Right hindlimb (tissue), 1 donor: Measurements from ENCODE around the gene CHD2.

Source experiments
- DNase-seq: peaks from one replicate; pipeline ENCODE4 v3.0.0-alpha.2; 2018

CHD2 gene

DNA sequence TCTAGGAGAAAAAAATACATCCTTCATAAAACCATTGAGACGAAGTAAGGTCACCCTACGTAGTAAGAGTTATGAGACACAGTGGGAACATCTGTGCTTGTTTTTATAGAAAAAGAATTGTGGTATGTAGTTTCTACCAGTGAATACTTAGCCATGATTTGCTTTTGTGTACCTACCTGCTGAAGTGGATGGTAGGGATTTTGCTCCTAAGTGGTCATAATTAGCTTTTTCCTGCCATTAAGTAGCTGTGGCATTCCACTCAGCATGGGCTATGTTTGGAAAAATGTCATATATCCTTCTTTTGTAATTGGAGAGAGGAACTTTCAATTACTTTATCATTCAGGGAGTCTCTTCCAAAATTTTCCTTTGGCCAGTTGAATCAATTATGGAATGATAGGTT is 63.7 kb downstream of the CHD2 start:
- DNase-seq: no peak

GRCh38 chr15:92968926-92969651 is 69.0 kb downstream of the CHD2 start:
- DNase-seq: no peak

- DNase-seq: no peak
Observed at GRCh38 chr15:92970656-92971055, 70.5 kb downstream of the CHD2 start.

GRCh38 chr15:92971081-92971480 is 71.0 kb downstream of the CHD2 start:
- no peak for DNase-seq

GRCh38 chr15:92971713-92972112 is 71.6 kb downstream of the CHD2 start:
- DNase-seq: no peak

DNA sequence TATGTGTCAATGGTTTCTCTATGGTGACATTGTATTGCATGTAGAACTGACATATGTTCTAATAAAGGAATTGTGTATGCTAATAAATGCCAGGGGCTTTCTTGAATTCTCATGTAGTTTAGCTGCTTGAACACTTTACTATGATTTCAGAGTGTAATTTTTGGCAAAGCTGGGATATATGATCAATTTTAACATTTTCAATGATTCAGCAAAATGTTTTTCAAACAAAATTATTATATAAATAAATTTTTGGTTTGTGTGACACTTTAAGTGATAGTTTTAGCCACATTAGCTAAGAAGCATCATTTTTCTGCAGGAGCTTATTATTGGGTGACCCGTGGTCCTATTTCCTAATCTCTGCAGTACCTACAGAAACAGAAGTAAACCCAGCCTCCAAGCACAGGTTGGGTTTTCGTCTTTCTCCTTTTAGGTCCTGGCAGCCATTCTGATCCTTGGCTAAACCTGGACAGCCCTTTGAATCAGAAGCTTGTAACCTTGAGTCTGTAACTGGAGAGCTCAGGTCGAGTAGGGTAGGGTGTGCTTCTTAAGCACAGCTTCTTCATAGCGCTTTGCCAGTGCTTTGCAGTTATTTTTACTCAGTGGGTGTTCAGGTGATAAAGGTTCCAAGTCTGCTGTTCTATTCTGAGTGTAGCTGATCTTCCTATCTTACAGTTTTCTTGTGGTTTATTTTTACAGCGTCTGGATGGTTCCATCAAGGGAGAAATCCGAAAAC is 74.2 kb downstream of the CHD2 start:
- DNase-seq: no peak

GRCh38 chr15:92979011-92979701 is 79.0 kb downstream of the CHD2 start:
- DNase-seq: no peak

DNA sequence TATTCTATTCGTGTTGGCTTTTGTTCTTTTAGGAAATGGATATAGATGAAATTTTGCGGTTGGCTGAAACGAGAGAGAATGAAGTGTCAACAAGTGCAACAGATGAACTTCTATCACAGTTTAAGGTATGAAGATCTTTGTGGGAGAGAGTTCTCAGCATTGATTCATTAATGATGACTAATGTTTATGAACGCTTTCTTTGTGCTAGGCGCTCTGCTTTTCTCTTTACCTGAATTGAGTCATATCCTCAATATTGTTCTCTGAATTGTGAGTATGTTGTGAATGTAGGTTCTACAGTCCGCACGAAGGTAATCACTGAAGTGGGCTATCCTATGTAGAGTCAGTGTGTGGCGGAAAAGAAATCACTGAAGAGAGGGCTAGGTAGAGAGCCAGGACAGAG is 81.2 kb downstream of the CHD2 start:
- no peak for DNase-seq

DNA sequence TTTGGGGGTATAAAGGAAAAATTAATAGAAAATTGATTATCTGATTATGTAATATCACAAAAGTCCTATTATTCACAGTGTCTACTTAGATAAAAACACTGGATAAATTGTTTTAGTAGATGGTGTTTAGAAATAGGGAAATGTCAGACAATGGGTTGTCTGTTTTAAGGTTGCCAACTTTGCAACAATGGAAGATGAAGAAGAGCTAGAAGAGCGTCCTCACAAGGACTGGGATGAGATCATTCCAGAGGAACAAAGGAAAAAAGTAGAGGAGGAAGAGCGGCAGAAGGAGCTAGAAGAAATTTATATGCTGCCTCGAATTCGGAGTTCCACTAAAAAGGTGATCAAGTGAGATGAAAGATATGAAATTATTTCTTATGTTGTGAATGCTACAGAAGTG is 84.0 kb downstream of the CHD2 start:
- no peak for DNase-seq

DNA sequence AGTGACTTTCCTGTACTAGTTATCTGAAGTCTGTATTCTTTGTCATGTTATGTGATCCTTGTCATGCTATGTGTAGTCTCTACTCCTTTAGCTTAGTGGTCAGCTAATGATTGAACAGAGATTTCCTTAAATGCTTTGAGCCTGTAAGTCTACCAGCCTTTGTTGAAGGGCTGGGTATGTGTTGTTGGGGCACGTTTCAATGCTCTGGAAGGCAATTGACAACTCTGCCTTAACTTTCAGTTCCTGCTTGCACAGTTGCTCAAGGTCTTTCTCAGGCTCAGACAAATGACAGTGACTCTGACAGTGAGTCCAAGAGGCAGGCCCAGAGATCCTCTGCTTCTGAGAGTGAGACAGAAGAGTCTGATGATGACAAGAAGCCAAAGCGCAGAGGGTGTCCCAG is 89.3 kb downstream of the CHD2 start:
- no peak for DNase-seq

- DNase-seq: no peak
Observed at GRCh38 chr15:92990031-92990430, 89.9 kb downstream of the CHD2 start.

DNA sequence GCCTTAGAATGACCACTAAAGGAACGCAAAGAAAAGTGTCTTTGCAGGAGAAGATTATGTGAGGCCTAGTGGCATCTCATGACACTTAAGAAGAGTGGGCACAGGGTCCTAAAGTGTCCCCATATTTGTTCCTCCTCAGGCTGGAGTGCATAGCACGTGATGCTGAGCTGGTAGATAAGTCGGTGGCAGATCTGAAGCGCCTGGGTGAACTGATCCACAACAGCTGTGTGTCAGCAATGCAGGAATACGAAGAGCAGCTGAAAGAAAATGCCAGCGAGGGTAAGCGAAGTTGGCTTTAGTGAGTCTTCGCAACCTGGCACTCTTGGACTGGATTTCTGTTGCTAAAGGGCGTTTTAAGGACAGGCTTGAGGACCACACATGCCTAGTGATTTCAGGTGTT is 92.6 kb downstream of the CHD2 start:
- DNase-seq: no peak

- DNase-seq: no peak
Observed at GRCh38 chr15:92997821-92998220, 97.7 kb downstream of the CHD2 start.

- no peak for DNase-seq
Observed at GRCh38 chr15:93001156-93001555, 101.0 kb downstream of the CHD2 start.

DNA sequence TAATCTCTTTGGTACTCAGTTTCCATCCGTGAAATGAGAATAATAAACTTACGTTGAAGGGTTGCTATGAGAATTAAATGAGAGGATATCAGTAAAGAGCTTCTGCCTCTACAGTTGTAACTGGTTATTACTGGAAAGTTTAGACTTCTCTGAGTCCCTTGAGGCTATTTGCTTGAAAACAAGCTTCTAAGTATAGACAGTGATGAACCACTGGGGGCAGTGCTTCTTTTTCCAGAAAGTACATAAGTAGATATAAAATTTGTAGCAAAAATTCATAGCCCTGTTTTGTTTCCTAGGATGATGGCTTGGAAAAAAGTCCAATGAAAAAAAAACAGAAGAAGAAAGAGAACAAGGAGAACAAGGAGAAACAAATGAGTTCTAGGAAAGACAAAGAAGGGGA is 101.8 kb downstream of the CHD2 start:
- no peak for DNase-seq

- no peak for DNase-seq
Observed at GRCh38 chr15:93005133-93005532, 105.0 kb downstream of the CHD2 start.

GRCh38 chr15:93007994-93008393 is 107.9 kb downstream of the CHD2 start:
- DNase-seq: no peak

DNA sequence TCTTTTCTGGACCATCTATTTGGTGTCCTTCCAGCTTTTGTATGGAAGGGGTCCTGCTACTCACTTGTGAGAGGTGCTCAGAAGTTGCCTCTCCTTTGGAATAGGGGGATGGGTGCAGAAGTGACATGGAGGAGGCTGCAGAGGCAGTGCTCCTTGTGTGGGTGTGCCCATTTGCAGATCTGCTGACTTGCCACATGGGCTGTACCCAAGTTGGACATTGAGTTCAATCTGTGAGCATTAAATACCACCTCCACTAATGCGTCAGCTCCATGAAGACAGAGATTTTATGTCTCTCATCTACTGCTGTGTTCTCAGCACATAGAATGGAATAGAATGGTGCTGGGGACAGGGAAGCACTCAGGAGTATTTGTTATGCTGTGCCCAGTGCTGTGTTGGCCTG is 112.7 kb downstream of the CHD2 start:
- DNase-seq: no peak

DNA sequence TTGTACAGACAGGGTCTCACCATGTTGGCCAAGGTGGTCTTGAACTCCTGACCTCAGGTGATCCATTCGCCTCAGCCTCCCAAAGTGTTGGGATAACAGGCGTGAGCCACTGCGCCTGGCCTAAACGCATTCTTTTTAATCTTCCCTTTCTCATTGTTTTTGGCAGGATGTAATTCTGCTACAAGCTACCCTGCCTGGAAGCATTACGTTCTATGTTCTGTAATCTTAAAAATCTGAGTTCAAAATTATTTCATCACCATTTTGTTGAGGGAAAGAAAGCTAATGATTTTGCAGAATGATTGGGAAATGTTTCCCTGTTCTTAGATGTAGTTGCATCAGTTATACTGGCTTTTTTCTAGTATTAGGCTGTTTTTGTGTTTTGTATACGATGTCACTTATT is 117.4 kb downstream of the CHD2 start:
- DNase-seq: no peak

DNA sequence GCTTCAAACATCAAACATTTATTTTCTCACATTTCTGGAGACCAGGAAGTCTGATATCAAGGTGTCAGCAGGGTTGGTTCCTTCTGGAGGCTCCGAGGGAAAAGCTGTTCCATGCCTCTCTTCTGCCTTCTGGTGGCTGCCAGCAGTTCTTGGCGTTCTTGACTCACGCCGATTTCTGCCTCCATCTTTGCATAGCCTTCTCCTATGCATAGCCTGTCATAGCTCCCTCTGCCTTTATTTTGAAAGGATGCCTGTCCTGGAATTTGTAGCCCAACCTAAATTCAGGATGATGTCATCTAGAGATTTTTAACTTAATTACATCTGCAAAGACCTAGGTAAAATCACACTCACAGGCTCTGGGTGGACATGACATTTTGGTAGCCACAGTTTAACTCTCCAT is 118.5 kb downstream of the CHD2 start:
- DNase-seq: no peak

GRCh38 chr15:93019090-93019489 is 119.0 kb downstream of the CHD2 start:
- no peak for DNase-seq

DNA sequence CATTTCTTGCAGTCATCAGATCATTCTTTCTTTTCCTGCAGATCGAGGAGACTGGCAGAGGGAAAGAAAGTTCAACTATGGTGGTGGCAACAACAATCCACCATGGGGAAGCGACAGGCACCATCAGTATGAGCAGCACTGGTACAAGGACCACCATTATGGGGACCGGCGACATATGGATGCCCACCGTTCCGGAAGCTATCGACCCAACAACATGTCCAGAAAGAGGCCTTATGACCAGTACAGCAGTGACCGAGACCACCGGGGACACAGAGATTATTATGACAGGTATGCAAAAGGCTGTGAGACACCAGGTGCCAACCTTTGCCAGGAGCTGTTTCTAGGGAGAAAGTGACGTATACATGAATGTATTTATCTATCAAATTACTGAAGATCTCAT is 119.8 kb downstream of the CHD2 start:
- DNase-seq: no peak

DNA sequence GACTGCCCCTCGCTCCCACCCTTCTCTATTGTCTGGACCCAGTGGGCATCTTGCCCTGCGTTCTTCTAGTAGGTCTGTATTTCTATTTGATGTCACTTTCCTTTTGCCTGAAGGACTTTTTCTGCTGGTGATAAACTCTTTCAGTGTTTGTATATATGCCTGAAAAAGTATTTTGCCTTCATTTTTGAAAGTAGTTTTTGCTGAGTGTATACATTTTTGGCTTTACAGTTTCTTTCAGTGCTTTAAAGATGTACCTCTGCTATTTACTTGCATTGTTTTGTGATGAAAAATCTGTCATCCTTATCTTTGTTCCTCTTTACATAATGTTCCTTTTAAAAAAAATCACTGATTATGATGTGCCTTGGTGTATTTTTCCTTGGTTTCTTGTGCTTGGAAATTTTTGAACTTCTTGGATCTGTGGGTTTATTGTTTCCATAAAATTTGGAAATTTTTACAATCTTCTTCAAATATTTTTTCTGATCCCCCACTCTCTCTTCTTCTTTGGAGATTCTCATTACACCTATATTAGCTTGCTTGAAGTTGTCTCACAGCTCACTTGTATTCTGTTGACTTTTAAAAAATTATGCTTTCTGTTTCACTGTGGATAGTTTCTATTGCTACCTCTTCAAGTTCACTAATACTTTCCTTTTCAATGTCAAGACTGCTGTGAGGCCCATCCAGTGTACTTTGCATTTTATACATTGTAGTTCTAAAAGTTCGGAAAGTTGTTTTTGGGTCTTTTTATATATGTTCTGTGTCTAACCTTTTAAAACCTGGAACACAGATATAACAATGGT is 121.0 kb downstream of the CHD2 start:
- DNase-seq: no peak
